HEK293T (cell line): Measurements from ENCODE around the gene LONP2.

ENCODE experiments used
- ARNT ChIP-seq: fragments of 450-650 bp; IDR thresholded peaks from 2 replicates; pipeline ENCODE4 v1.6.1; 2017; ENCODE audit warnings: mild to moderate bottlenecking
- ELF4 ChIP-seq: fragments of 450-650 bp; IDR thresholded peaks from 2 replicates; pipeline ENCODE4 v1.6.1; 2017; ENCODE audit warnings: antibody characterized with exemption
- FOXA1 ChIP-seq: fragments of 450-650 bp; IDR thresholded peaks from 2 replicates; pipeline ENCODE4 v1.6.1; 2016; ENCODE audit warnings: mild to moderate bottlenecking
- FOXK2 ChIP-seq: fragments of 450-650 bp; IDR thresholded peaks from 2 replicates; pipeline ENCODE4 v1.6.1; 2016; ENCODE audit warnings: mild to moderate bottlenecking
- HDGF ChIP-seq: fragments of 450-650 bp; IDR thresholded peaks from 2 replicates; pipeline ENCODE4 v1.6.1; 2017; ENCODE audit warnings: antibody characterized with exemption, borderline replicate concordance
- L3MBTL2 ChIP-seq: fragments of 450-650 bp; conservative IDR thresholded peaks from 2 replicates; pipeline ENCODE4 v1.6.1; 2016; ENCODE audit warnings: mild to moderate bottlenecking
- LEF1 ChIP-seq: fragments of 450-650 bp; IDR thresholded peaks from 2 replicates; pipeline ENCODE4 v1.6.1; 2017; ENCODE audit warnings: mild to moderate bottlenecking, borderline replicate concordance
- NFRKB ChIP-seq: fragments of 450-650 bp; IDR thresholded peaks from 2 replicates; pipeline ENCODE4 v1.6.1; 2016; ENCODE audit warnings: mild to moderate bottlenecking, moderate library complexity
- SP1 ChIP-seq: fragments of 450-650 bp; IDR thresholded peaks from 2 replicates; pipeline ENCODE4 v1.6.1; 2017
- SUZ12 ChIP-seq: fragments of 450-650 bp; IDR thresholded peaks from 2 replicates; pipeline ENCODE4 v1.6.1; 2016; ENCODE audit warnings: mild to moderate bottlenecking
- TARDBP ChIP-seq: fragments of 450-650 bp; IDR thresholded peaks from 2 replicates; pipeline ENCODE4 v1.6.1; 2016
- ZNF384 ChIP-seq: fragments of 450-650 bp; IDR thresholded peaks from 2 replicates; pipeline ENCODE4 v1.6.1; 2016

DNA sequence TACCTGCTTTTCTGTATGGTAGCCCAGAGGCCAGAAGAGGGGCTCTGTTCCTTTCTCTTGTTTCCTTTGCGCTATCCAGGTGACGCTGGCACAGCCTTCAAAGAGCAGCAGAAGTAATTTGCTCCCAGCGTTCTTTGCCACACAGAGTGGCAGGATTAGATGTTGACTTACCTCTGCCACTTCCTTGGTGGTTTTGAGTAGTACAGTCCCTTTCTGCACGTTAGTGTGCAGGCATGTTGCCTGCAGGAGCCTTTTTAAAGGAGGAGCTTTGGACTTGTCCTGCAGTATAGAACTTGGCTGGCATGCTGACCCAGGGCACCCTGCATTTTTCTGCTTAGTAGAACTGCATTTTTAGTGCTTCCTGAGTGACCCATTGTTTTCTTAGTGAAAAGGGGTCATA is 3.2 kb downstream of the LONP2 start, which contains the start of gene ABCC11:
- no peak for TF ChIP-seq FOXK2
- TF ChIP-seq ZNF384 = no peak
- TF ChIP-seq ARNT = no peak
- TF ChIP-seq L3MBTL2 = no peak
- no peak for TF ChIP-seq TARDBP
- TF ChIP-seq HDGF = no peak
- no peak for TF ChIP-seq SUZ12
- TF ChIP-seq SP1 = no peak
- TF ChIP-seq NFRKB = no peak
- TF ChIP-seq ELF4 = no peak
- no peak for TF ChIP-seq FOXA1
- TF ChIP-seq LEF1 = no peak
